Adipose tissue (tissue), 3 donors: ENCODE results near the gene CHD6. TPM values are rescaled to one million over a fixed set of nuclear protein-coding genes. Genes with fewer than 3 reads are reported as not detected.

Experiments used
- H3K27ac ChIP-seq: one replicate; pipeline ENCODE4 v1.5.1; 2013; ENCODE audit warnings: low read depth, low read length
- WGBS, 3 donors: extraction: QIAGEN DNeasy Blood & Tissue Kit; methylation state at CpG; one replicate each; pipeline ENCODE4 v1.1.7; 2013; 5-methylcytosine and 5-hydroxymethylcytosine counted together
- polyA plus RNA-seq, 3 donors: library from polyadenylated mRNA; stranded (reverse); fragments of 200-250 nt; gene quantifications; one replicate each; pipeline ENCODE4 v1.2.3, GENCODE V29; 2013
- donor health status: healthy with polysubstance abuse.
- donor health status: Bipolar disorder and iron deficiency.
- donor health status: healthy.

CHD6 gene
- polyA plus RNA-seq, 3 donors, result 4.1 to 6.5 (median 5.8) TPM

- WGBS, 3 donors, result 80 to 86% (median 83%) methylated on average over 4 of the region's 4 CpGs
- no peak overlapping the region for H3K27ac ChIP-seq
These were observed 118.0 kb downstream of the CHD6 start for GRCh38 chr20:41499961-41500725.

DNA sequence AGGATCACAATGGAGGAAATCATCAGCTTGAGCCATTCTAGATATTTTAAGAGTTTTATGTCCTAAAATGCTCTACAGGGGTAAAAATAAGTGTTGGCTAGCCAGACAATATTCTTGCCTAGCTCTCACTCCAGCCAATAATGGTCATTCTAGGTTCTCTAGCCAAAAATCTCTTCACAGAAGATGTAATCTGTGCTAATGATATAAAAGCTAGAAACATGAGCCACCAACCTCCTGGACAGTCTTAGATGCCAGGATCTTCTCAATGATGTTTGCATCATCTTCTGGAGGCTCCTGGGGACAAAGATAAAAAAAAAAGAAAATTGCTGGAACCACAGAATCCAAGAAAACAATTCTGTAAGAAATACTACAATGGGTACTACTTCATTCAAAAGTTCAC lies 119.1 kb downstream of the CHD6 start:
- H3K27ac ChIP-seq, result no peak overlapping the region

DNA sequence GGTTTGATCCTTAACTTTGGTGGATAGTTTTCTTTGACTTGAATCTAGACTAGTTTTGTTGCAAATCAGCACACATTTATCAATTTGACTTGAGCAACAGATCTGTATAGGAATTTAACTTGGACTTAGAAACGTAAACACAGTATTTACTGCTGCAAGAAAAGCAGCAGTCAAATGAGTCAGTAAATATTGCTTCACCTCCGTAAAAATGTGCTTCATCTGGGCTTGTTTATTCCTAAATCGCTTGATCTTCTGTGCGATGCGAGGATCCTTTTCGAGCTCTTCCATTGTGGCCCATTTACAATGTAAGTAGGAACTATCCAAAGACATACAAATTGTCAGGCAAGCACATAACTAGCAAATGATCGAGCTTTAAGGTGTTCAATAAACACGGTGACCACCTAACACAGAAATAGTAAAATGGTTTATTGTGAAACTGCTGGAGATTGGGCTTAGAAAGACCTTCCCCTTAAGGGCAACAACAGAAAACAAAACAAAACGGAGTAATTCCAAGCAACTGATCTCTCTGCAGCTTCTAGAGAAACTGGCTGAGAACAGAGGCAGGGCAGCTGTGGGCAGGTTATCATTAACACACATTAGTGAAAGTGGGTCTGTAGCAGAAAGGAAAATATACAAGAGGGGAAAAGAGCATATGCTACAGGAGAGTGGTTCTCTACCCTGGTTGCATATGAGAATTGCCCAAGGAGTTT lies 120.8 kb downstream of the CHD6 start:
- no peak overlapping the region for H3K27ac ChIP-seq
- 80 to 97% (median 94%) methylated on average over 9 of the region's 9 CpGs for WGBS, 3 donors

GRCh38 chr20:41494451-41494850 lies 123.7 kb downstream of the CHD6 start:
- H3K27ac ChIP-seq, result no peak overlapping the region
- 88 to 94% (median 88%) methylated on average over 4 of the region's 4 CpGs for WGBS, 3 donors

- H3K27ac ChIP-seq, result no peak overlapping the region
- 96 to 97% (median 96%) methylated on average over 1 of the region's 1 CpG for WGBS, 3 donors
These were observed 134.6 kb downstream of the CHD6 start for GRCh38 chr20:41483553-41483930.

- no peak overlapping the region for H3K27ac ChIP-seq
- WGBS, 3 donors, result 82 to 87% (median 84%) methylated on average over 6 of the region's 6 CpGs
These were observed 135.3 kb downstream of the CHD6 start for GRCh38 chr20:41482647-41483552.

- H3K27ac ChIP-seq, result no peak overlapping the region
- 60 to 80% (median 62%) methylated on average over 2 of the region's 2 CpGs for WGBS, 3 donors
These were observed 138.0 kb downstream of the CHD6 start for GRCh38 chr20:41480054-41480770.

DNA sequence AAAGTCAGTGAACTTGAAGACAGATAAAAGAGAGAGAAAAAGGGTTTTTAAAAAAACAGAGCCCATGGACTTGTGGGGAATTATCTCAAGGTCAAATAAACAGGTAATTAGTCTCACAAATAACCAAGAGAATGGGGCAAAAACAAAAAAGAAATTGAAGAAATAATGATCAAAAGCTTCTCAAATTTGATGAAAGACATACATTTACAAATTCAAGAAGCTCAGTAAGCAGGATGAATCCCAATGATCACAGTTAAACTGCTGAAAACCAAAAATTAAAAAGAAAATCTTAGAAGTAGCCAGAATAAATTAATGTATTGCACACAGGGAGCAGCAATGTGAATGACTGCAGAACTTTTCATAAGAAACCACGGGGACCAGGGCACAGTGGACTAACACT lies 139.1 kb downstream of the CHD6 start:
- no peak overlapping the region for H3K27ac ChIP-seq
- 90 to 94% (median 91%) methylated on average over 1 of the region's 1 CpG for WGBS, 3 donors

DNA sequence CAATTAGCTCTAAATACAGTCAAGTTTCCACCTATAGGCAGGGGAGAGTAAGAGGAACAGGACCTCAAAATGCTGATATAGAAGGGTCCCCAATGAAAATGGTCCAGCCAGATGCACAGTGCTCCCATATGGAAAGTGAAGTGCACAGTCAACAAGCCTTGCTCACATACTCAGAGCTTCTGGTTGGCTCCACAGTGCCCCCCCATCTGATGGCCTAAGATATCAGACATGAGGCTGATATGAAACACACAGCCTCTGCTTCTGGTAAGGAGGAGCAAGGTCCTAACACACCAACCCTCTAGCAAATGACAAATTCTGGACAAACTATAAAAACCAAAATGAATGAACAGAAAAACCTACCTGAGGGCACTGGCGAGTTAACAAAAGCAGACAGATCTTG lies 140.2 kb downstream of the CHD6 start:
- H3K27ac ChIP-seq, result no peak overlapping the region
- WGBS, 3 donors, result 93 to 100% (median 97%) methylated on average over 1 of the region's 1 CpG

DNA sequence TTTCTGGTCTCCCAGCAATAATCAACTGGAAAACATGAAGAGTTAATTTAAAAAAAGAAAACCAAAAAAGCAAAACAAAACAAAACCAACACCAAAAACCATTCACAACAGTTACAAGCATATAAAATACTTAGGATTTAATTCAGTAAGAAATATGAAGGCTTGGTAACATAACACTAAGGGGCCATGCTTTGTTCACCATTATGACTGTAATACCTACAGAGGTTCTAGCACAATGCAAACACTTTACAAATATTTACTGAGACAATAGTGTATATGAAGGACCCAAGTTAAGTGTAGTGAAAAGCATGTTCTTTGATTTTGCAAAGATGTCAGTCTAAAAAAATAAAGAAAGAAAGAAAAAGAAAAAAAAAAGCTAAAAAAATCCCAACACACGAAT lies 141.7 kb downstream of the CHD6 start:
- 82 to 97% (median 92%) methylated on average over 1 of the region's 1 CpG for WGBS, 3 donors
- H3K27ac ChIP-seq, result no peak overlapping the region

GRCh38 chr20:41476013-41476441 lies 142.2 kb downstream of the CHD6 start:
- H3K27ac ChIP-seq, result no peak overlapping the region

DNA sequence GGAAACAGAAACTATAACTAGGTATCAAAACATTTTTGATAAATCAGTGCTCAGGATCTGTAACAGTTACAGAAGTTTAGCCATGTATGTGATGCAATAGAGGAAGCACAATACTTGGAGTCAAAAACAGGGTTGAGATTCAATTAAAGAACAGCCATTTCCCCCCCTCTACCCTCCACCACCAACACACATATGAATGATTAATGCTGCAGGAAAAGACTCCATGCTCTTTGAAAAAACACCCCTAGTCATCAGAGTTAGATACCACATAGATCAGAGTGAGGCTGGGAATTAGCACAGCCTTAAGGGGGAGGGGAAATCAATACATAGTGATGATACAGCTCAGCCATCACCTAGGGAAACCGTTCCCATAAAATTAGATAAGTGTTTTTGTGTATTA lies 142.7 kb downstream of the CHD6 start:
- H3K27ac ChIP-seq, result no peak overlapping the region
- 30 to 80% (median 63%) methylated on average over 1 of the region's 1 CpG for WGBS, 3 donors

GRCh38 chr20:41470362-41471095 lies 147.6 kb downstream of the CHD6 start:
- no peak overlapping the region for H3K27ac ChIP-seq
- WGBS, 3 donors, result 80 to 89% (median 88%) methylated on average over 7 of the region's 7 CpGs

- 65 to 70% (median 68%) methylated on average over 3 of the region's 3 CpGs for WGBS, 3 donors
- H3K27ac ChIP-seq, result no peak overlapping the region
These were observed 148.3 kb downstream of the CHD6 start for GRCh38 chr20:41469868-41470267.

DNA sequence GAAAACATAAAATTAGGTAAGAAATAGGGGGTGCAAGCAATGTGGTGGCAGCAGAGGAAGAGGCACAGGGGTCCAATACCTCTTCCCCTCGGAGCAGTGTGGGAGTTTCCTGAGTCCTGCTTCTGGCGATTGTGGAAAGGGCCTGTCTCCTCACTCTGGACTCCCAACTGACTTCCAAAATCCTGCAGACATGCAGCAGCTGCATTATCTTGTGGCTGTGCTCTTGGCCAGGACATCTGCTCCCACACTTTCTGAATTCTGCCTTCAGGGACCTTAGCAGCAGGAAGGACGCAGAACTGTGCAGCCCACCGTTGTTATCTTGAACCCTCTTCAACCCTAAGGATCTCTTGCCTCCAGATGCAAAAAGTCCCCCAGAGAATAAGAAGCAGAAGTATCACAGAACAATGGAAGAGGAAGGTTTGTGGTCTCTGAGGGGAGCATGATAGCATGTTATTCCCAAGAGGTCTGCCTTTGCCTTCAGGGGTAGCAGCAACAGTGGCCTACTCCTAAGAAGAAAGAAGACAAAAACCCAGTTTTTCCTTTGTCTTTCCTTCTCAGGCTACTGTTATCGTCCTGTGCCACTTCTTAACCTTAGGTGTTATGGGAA lies 149.1 kb downstream of the CHD6 start:
- WGBS, 3 donors, result 67 to 89% (median 76%) methylated on average over 5 of the region's 5 CpGs
- no peak overlapping the region for H3K27ac ChIP-seq

DNA sequence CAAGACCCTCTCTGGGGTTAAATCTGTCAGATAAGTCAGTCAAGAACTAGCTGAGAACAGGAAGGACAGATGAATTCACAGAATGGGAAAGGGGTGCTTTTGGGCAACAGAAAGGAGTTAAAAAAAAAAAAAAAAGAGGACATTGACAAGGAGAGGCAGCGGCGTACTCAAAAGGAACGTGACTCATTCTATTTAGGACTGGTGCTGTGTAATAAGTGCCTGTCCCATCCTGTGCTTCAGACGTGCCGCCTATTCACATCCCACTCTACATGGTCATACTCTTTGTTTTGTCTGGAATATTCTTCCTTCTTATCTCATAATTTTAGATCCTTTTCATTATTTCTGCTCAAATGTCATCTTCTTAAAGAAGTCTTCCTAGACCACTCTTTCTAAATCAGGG lies 150.5 kb downstream of the CHD6 start:
- H3K27ac ChIP-seq, result no peak overlapping the region
- WGBS, 3 donors, result 70 to 94% (median 78%) methylated on average over 5 of the region's 5 CpGs

DNA sequence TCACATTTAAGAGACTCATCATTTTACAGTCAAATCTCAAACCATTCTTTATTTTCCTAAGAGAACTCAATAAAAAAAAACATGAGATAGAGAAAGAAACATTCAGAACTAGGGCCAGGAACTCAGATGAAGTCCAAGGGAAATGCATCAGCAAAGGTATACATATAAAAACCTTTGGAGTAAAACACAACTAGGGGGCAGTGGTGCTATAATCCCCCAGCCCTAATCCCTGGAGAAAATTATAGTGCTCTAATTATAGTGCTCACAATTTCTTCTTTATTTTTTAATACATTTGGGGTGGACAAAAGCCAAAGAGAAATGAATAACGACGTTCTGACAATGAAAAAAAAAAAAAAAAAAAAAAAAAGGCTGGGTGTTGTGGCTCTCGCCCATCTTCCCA lies 151.0 kb downstream of the CHD6 start:
- WGBS, 3 donors, result 78 to 87% (median 79%) methylated on average over 3 of the region's 3 CpGs

More for the DNA sequence above, 151.0 kb downstream of the CHD6 start:
- H3K27ac ChIP-seq, result no peak overlapping the region
